ENCODE measurements around the gene ZNF121. TPM values are rescaled to one million over a fixed set of nuclear protein-coding genes. Genes with fewer than 3 reads are reported as not detected.

ZNF121 gene
- total RNA-seq, 8 experiments from 2014 or later, result 43.9 to 72.6 (median 51.5) TPM

DNA sequence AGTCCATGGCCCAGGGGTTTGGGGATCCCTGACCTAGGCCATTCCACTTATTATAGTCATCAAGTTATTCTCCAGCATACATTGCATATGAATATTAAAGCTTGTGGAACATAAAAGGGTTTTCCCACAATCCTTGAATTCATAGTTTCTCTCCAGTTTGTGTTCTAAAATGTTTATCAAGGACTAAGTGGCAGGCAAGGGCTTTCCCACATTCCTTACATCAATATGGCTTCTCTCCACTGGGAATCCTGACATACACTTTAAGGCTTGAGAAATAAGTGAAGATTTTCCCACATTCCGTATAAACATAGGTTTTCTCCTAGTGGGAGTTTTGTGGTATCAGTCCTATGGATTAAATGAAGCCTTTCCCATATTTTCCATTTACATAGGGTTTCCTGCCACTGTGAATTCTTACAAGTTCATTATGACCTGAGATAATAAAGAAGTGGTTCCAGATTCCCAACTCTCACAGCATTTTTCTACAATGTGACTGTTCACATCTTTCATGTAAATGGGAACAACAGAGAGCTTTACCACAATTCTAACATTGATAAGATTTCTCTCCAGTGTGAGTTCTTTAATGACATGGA, 60.3 kb downstream of the ZNF121 start:
- Histone ChIP-seq H3K27ac (no peak overlapping the region), H3K4me1 (replicated peaks in 1 of 2) (no peaks in the 10 kb centered on the region), H3K4me3 (no peak overlapping the region)
- ATAC-seq (replicated peaks in 6 of 8), result no peak
- in situ Hi-C loops (cut with MboI; ENCODE audit: low pct_unique_long_range_greater_than_20kb in 2 of 9, low sequenced_read_pairs in 9 of 9, unreplicated experiment in 9 of 9), result no loop called here
- 70 to 100% (median 100%) methylated on average over 1 of the region's 1 CpG; no CpG with 5 or more reads in 4 of the 10 experiments for WGBS, 10 experiments

Other genes with a start within 250 kb of the ZNF121 start
- 10 to 100 TPM in 2 of 8 experiments, 1 to 10 TPM in 6; 2.2 to 12.6 (median 5.4) TPM for gene ZNF177, start 221.5 kb downstream of the ZNF121 start, total RNA-seq
- 10 to 100 TPM; 12.7 to 42.4 (median 19.5) TPM for gene ZNF266, start 148.9 kb downstream of the ZNF121 start, total RNA-seq
- 1 to 10 TPM in 1 of 8 experiments, under 1 TPM in 6, not detected in 1; 0.05 to 3.5 (median 0.21) TPM for gene ZNF560, start 85.9 kb downstream of the ZNF121 start, total RNA-seq
- gene ZNF426, start 45.9 kb downstream of the ZNF121 start, total RNA-seq, result 10 to 100 TPM; 10.4 to 21.3 (median 16.2) TPM
- gene ZNF561, start 36.7 kb upstream of the ZNF121 start, total RNA-seq, result 10 to 100 TPM; 23.2 to 60.3 (median 33.7) TPM
- gene ZNF562, start 90.6 kb upstream of the ZNF121 start, total RNA-seq, result 10 to 100 TPM; 20.6 to 39.4 (median 28.1) TPM
- 10 to 100 TPM in 2 of 8 experiments, 1 to 10 TPM in 6; 5.1 to 15.0 (median 7.6) TPM for gene ZNF846, start 184.2 kb upstream of the ZNF121 start, total RNA-seq
- 10 to 100 TPM; 20.3 to 32.9 (median 26.1) TPM for gene FBXL12, start 234.6 kb upstream of the ZNF121 start, total RNA-seq
- 100 to 1,000 TPM; 365 to 691 (median 447) TPM for gene UBL5, start 243.4 kb upstream of the ZNF121 start, total RNA-seq